ENCODE results near the gene ZNF652.

GRCh38 chr17:49252148-49252695 is 109.8 kb downstream of the ZNF652 start:
- TF ChIP-seq POLR2A (IDR thresholded peaks at IDR 0.05) = no peak
- TF ChIP-seq CTCF (IDR thresholded peaks at IDR 0.05) = peak in 2 of 6 experiments; percentile 13 to 17

Measured in Peyer's patch (tissue), 4 donors.